ENCODE results near the gene LDLRAD1.
"Not testable (repeated sequence)": the region's sequence is repeated elsewhere in the genome, so short reads cannot be mapped to it uniquely, and the experiment has no call there.

LDLRAD1 gene

DNA sequence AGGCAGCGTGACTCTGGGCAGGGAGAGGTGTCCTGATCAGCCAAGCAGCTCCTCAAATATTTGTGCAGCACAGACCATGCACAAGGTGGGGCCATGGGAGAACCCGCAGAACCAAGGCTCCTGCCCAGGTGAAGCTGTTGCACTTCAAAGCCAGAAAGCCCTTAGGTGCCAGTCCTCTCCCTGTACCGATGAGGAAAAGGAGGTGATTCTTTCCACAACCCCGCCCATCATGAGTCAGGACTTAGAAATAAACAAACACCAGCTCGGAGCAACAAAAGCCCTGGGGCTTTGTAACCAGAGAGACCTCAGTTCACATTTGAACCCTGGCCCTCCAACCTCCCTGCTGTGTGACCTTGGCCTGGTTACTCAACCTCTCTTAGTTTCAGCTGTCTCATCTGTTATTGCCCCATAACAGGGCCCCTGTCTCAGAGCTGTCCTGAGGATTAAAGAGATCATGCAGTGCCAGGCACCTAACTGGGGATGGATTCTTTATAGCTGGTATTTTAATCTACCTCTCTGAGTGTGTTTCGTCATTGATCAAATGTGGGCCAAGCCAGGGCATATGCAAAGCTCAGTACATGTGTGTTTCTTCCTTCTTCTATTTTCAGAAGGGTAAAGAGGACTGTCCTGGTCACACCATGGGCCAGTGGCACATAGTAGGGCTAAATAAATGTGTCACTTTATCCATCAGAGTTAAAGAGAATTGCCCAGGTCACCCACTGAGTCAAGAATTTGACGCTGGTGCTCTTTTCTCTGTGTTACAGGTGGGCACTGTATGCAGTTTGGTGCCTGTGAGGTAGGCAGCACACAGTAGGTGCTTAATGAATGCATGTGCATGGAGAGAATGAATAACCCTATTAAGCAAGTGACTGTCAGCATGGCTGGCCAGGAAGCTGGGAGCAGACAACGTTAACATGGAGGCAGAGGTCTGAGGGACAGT, 1.4 kb downstream of the LDLRAD1 start:
- no peak for DNase-seq

DNA sequence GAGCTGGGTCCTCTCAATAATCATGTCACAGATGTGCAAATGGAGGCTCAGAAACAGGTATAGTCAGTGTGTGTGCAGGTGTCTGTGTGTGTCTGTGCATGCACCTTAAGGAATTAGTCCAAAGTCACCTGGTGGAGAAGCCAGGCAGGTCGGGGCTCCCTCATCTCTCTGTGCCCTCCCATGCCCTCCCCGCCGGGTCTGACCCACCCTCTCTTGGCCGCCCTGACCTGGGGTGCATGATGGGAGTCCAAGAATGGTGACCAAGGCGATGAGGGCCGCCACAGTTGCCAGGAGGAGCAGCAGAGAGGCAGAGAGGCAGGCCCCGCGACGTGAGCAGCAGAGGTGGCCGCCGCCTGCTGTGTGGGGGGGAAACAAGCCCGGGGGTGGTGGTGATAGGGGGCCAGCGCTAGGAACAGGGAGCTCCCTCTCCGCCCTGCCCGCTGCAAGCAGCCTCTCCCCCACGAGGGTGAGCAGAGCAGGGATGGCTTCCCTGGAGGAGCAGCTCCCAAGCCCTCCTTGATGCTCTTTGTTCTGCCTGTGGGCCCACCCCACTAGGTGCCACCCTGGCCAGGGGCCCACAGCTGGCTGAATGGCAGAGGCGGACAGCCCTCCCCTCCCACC, 3.9 kb downstream of the LDLRAD1 start:
- no peak for DNase-seq

DNA sequence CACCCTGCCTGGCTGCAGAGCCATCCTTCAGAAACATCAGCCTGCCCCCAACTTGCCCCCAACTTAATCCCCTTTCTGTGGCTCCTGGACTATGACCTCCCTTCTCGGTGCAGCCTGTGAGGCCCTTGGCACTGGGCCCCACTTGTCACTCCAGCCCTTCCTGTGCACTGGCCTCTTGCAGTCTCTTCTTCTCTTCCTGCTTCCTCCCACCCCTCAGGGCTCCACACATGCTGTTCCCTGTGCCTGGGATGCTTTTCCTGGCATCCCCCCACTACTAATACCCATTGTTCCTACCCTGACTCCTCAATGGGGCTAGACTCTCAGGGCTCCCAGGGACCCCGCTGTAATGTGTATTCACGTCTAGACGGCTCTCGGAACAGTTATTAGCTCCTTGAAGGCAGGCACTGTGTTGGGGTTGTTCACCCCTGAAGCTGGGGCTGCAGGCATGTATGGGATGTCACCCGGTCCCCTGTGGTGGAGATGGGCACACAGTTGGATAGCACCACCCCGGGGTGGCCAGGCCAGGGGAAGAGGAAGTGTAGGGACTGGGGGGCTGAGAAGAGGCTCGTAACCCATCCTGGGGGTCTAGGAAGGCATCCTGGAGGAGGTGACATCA, 4.5 kb downstream of the LDLRAD1 start:
- no peak for DNase-seq

DNA sequence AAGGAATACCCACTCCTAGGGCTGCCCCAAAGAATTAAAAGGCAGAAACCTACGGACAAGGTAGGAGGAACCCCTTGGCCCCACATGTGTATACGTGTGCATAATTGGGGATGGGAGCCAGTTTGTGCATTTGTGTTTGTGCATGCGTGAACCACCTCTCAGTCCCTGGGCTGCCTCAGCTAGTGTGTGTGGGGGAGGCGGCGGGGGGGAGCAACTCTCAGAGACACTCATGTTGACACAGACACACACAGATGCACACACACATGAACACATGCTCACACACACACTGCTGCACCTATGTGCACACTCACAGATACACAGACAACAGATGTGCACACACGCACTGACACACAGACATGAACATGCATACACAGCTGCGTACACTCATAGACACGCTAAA, 5.1 kb downstream of the LDLRAD1 start:
- no peak for DNase-seq

DNA sequence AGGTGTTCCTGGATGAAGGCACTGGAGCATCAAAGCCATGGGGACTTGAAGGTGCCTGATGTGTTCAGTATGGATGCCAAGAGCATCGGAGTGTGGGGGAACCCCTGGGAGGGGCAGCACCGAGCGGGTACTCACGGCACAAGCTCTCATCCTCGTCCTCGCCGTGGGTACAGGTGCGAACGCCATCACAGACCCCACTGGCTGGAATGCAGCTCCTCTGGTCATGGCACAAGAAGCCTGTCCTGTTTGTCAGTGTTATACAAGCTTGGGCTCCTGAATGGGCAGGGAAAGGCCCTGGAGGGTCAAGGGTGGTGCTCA, 6.0 kb downstream of the LDLRAD1 start:
- DNase-seq, result no peak

DNA sequence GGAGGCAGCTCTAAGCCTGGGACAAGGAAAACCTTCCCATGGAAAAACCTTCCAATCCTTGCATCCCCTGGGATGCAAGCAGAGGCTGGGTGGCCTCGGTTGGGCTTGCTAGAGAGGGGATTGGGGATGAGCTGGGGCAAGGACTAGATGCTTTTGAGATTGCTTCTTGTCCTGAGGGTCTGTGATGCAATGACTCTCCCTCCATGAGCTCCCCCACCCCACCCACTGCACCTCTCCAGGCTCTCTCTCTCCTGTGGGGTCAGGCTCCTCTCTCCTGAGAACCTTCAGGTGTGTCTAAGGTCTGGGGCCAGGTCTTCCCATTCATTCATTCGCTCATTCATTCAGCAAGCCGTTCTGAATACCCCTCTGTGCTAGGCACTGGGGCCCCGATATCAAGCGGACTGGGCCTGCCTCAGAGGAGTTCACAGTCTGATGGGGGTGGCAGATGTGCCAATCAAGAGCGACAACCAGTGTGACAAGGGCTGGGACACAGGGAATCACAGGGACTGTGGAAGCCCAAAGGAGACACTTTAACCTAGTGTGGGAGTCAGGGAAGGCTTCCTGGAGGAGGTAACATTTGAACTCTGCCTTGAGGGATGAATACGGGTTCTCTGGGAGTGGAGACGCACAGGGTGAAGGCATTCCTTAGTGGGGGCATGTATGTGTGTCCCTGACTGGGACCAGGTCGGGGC, 6.5 kb downstream of the LDLRAD1 start:
- no peak for DNase-seq

DNA sequence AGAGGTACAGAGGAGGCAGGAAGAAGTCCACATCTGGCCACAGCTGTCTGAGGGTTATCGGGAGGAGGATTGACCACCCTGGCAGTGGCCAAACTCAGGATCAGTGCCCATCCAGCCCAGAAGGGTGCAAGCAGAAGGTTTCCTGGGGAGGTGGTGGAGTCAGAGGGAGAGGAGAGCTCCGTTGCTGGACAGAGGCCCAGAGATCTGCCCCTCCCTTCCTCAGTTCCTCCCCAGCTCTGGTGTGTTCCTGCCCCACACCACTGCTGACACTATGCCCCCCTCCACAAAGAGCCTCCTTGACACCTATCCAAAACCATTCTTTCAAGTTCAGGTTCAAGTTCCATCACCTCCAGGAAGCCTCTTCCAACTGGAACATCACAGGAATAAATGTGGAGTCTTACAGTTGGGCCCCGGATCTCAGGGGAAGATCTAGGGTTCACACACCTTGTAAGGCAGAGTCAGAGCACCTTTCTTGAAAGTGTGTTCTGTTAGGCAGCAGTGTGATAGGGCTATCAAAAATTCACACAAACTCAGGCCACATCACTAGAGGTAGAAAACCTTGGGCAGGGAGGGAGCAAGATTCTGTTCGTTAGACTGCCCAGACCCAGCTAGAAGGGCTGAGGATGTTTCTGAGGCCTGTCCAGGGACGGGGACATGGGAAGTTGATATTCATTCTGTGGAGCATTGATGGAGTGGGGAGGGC, 7.4 kb downstream of the LDLRAD1 start:
- DNase-seq, result no peak

DNA sequence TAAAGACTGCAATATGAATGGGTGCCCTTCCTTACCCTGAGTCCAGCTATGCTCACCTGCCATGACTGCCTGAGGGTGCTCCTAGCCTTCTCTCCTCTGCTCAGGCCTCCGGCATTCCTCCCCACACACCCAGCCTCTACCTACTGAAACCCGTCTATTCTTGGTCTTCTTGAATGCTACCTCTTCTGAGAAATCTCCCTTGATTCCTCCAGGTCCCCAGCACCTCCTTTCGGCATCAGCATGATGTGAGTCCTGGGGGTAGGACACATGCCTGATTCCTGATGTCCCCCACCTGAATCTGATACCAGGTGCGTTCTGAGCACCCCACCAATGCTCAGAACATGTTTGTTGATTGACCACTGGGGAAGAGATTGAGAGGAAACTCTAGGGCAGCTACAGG, 8.6 kb downstream of the LDLRAD1 start:
- DNase-seq, result no peak

DNA sequence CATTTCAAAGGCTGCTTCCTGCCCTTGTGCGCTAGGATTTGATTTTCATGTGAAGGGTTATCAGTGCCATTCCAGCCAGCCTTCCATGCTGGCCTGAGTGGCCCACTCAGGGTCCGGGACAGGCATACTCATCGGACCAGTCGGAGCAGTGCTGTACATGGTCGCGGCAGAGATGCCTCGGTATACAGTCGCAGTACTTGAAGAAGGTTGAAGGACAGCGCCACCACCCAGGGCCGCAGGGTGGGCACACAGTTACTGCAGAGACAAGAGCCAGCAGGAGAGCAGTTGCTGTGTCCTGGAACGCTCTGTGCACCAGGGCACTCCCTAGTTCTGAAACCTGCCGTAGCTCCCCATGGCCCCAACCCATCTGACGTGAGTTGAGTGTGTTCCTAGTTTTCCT, 9.1 kb downstream of the LDLRAD1 start:
- DNase-seq, result no peak

DNA sequence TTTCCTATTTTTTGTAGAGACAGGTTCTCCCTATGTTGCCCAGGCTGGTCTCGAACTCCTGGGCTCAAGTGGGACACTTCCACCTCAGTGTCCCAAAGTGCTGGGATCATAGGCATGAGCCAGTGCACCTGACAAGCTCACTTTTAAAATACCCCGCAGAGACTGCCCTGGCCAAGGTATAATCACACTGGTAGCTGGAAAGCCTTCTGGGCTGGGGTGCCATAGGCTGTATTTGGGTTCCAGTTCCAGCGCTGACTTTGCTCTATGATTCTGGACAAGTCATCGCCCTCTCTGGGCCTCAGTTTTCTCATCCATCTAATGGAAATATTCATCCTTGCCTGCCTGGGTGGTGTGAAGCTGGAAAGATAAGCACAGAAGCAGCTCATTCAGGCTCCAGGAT, 10.4 kb downstream of the LDLRAD1 start:
- no peak for DNase-seq

DNA sequence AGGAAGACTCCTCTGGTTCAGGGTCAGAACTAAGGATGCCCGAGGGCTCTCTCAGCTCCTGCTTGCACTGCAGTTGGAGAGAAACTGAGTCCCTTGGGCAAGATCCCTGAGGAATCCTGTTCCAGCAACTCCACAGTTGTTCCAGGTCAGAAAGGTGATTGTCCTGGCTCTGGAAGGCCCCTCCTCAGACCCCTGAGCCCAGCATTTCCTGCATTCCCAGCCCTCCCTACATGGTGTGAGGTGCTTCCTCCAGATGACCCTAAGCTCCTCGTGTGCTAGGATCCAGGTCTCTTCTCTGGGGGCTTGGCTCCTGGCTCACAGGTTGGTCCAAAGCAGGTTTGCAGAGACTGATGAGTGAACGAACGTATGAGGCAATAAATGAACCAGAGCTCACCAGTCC, 11.5 kb downstream of the LDLRAD1 start:
- DNase-seq, result no peak

DNA sequence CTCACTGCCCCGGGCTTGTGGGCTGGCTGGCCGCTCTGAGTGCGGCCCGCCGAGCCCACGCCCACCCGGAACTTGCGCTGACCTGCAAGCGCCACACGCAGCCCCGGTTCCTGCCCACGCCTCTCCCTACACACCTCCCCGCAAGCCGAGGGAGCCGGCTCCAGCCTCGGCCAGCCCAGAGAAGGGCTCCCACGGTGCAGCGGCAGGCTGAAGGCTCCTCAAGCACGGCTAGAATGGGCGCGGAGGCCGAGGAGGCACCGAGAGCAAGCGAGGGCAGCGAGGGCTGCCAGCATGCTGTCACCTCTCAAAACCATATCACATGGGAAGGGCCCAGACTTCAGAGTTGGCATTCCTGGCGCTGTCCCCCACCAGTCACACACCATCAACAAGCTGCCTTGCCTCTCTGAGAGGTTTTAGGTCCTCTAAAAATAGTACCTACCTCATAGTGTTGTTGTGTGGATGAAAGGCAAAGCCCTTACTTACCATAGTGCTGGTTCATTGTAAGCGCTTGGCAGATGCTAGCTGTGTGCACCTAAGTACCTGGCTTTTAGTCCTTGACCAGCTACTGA, 13.4 kb downstream of the LDLRAD1 start:
- no peak for DNase-seq

DNA sequence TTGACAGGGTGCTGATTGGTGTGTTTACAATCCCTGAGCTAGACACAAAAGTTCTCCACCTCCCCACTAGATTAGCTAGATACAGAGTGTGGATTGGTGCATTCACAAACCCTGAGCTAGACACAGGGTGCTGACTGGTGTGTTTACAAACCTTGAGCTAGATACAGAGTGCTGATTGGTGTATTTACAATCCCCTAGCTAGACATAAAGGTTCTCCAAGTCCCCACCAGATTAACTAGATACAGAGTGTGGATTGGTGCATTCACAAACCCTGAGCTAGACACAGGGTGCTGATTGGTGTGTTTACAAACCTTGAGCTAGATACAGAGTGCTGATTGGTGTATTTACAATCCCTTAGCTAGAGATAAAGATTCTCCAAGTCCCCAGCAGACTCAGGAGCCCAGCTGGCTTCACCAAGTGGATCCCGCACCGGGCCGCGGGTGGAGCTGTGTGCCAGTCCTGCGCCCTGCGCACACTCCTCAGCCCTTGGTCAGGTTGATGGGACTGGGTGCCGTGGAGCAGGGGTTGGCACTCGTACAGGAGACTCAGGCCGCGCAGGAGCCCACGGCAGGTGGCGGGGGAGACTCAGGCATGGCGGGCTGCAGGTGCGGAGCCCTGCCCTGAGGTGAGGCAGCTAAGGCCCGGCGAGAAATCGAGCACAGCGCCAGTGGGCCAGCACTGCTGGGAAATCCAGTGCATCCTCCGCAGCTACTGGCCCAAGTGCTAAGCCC, 14.1 kb downstream of the LDLRAD1 start:
- not testable (repeated sequence) for DNase-seq

DNA sequence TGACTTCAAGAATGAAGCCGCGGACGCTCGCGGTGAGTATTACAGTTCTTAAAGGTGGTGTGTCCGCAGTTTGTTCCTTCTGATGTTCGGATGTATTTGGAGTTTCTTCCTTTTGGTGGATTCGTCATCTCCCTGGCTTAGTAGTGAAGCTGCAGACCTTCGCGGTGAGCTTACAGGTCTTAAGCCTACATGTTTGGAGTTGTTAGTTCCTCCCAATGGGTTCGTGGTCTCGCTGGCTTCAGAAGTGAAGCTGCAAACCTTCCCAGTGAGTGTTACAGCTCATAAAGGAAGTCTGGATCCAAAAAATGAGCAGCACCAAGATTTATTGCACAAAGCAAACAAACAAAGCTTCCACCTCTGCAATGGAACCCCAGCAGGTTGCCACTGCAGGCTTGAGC, 14.7 kb downstream of the LDLRAD1 start:
- no peak for DNase-seq

DNA sequence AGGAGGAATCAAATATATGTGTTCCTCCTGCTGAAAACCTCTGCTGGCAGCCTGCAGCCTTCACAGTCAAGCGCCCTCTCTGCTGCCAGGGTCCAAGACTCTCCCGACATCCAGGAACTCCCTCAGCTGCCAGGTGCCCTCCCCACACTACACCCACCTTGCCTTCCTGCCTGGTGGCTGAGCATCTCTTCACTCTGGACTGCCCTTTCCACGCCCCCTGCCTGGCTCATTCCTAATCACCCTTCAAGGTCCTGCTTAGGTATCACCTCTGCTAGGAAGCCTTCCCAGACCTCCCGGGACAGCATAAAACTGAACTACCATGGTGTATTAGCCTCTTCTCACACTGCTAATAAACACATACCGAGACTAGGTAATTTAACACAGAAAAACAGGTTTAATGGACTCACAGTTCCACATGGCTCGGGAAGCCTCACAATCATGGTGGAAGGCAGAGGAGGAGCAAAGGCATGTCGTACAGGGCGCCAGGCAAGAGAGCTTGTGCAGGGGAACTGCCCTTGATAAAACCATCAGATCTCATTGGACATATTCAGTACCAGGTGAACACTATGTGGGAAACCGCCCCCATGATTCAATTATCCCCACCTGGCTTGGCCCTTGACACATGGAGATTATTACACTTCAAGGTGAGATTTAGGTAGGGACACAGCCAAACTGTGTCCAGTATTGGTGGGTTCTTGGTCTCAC, 15.3 kb downstream of the LDLRAD1 start:
- no peak for DNase-seq

DNA sequence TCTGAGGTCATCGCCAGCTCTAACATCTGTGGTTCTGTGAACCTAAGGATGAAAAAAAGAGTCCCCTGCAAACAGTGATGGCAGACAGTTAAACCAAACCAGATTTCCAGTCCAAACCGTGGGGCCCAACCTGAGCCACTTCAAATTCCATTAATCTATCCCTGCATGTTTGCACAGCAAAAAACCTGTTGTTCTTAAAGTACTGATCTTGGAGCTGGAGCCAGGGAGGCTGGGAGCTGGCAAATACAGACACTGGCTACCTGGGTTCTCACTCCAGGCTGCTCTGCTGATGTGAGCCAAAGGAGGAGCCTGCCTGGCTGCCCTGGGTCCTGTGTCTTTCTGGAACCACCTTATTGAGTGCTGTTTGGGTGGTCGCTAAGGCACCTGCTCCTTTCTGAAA, 16.4 kb downstream of the LDLRAD1 start:
- DNase-seq, result no peak

DNA sequence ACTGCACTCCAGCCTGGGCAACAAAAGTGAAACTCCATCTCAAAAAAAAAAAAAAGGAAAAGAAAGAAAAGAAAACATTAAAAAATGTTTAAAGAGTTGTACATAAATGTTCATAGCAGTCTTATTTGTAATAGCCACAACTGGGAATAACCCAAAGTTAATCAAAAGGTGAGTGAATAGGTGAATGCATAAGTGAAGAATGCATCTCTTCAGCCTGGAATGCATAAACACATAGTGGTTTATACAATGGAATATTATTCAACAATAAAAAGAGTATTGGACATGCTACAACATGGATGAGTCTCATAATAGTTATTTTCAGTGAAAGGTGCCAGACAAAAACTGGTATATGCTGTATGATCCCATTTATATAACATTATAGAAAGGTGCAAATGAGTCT, 18.1 kb downstream of the LDLRAD1 start:
- no peak for DNase-seq

DNA sequence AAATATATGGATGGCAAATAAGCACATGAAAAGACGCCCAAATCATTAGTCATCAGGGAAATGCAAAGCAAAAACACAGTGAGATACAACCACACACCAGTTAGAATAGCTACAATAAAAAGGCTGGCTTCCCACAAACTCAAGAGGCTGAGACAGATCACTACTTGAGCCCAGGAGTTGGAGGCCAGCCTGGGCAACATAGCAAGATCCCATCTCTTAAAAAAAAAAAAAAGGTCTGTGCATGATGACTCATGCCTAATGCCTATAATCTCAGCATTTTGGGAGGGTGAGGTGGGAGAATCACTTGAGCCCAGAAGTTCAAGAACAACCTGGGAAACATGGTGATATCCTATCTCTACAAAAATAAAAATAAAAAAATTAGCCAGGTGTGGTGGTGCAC, 19.8 kb downstream of the LDLRAD1 start:
- no peak for DNase-seq

DNA sequence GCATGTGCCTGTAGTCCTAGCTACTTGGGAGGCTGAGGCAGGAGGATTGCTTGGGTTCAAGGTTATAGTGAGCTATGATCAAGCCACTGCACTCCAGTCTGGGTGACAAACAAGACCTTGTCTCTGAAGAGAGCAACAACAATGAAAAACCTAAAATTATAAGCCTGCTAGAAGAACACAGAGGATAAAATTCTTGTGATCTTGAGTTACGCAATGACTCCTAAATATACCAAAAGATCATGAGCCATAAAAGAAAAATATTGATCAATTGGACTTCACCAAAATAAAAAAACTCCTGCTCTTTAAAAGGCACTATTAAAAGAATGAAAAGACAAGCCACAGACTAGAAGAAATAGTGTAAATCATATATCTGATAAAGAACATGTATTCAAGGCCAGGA, 22.3 kb downstream of the LDLRAD1 start:
- no peak for DNase-seq

DNA sequence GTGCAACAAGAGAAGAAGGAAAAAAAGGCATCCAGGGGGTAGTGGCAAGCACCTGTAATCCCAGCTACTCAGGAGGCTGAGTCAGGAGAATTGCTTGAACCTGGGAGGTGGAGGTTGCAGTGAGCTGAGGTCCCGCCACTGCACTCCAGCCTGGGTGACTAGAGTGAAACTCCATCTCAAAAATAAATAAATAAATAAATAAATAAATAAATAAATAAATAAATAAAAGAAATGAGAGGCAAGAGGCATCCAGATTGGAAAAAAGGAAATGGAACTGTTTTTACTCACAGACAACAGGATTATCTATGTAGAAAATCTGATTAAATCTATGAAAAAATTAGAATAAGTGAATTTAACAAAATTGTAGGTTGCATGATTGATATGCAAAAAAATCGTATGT, 23.5 kb downstream of the LDLRAD1 start:
- DNase-seq, result not testable (repeated sequence)

All from activated CD4-positive, alpha-beta T cell treated with anti-CD3 and anti-CD28 coated beads for 4 hours (primary cell).